HEK293 (cell line): Measurements from ENCODE around the gene ASCC1.

Experiments
- GLIS2 ChIP-seq: fragments of 450-650 bp; formaldehyde crosslinking; IDR thresholded peaks from 2 replicates; pipeline ENCODE4 v1.5.1; 2016; ENCODE audit warnings: missing biosample characterization, missing genetic modification characterization
- HIC1 ChIP-seq: fragments of 450-650 bp; formaldehyde crosslinking; IDR thresholded peaks from 2 replicates; pipeline ENCODE4 v1.5.1; 2016; ENCODE audit warnings: missing biosample characterization, missing genetic modification characterization
- KLF10 ChIP-seq: fragments of 450-650 bp; IDR thresholded peaks from 2 replicates; pipeline ENCODE4 v1.5.1; 2018; ENCODE audit warnings: missing biosample characterization, mild to moderate bottlenecking, missing genetic modification characterization
- KLF16 ChIP-seq: fragments of 450-650 bp; formaldehyde crosslinking; IDR thresholded peaks from 2 replicates; pipeline ENCODE4 v1.5.1; 2017; ENCODE audit warnings: missing biosample characterization, missing genetic modification characterization
- PRDM1 ChIP-seq: fragments of 450-650 bp; formaldehyde crosslinking; IDR thresholded peaks from 2 replicates; pipeline ENCODE4; 2016; ENCODE audit warnings: missing biosample characterization, missing genetic modification characterization
- SP3 ChIP-seq: fragments of 450-650 bp; formaldehyde crosslinking; IDR thresholded peaks from 2 replicates; pipeline ENCODE4 v1.5.1; 2016; ENCODE audit warnings: missing biosample characterization, missing genetic modification characterization
- TSHZ1 ChIP-seq: fragments of 450-650 bp; formaldehyde crosslinking; IDR thresholded peaks from 2 replicates; pipeline ENCODE4 v1.5.1; 2016; ENCODE audit warnings: missing biosample characterization, missing genetic modification characterization, borderline replicate concordance
- WT1 ChIP-seq: fragments of 450-650 bp; formaldehyde crosslinking; IDR thresholded peaks from 2 replicates; pipeline ENCODE4 v1.5.1; 2016; ENCODE audit warnings: missing biosample characterization, missing genetic modification characterization
- ZFP37 ChIP-seq: fragments of 450-650 bp; formaldehyde crosslinking; IDR thresholded peaks from 2 replicates; pipeline ENCODE4 v1.5.1; 2016; ENCODE audit warnings: missing biosample characterization, missing genetic modification characterization
- ZNF335 ChIP-seq: fragments of 450-650 bp; formaldehyde crosslinking; conservative IDR thresholded peaks from 2 replicates; pipeline ENCODE4 v1.5.1; 2016; ENCODE audit warnings: missing biosample characterization, missing genetic modification characterization
- ZNF521 ChIP-seq: fragments of 450-650 bp; formaldehyde crosslinking; IDR thresholded peaks from 2 replicates; pipeline ENCODE4 v1.5.1; 2017; ENCODE audit warnings: missing biosample characterization, mild to moderate bottlenecking, missing genetic modification characterization
- ZNF529 ChIP-seq: fragments of 450-650 bp; formaldehyde crosslinking; IDR thresholded peaks from 2 replicates; pipeline ENCODE4 v1.5.1; 2017; ENCODE audit warnings: missing genetic modification characterization, missing biosample characterization; ENCODE audit not compliant: insufficient replicate concordance
- ZNF544 ChIP-seq: fragments of 450-650 bp; formaldehyde crosslinking; IDR thresholded peaks from 2 replicates; pipeline ENCODE4 v1.5.0; 2017; ENCODE audit warnings: missing biosample characterization, missing genetic modification characterization
- ZNF585B ChIP-seq: fragments of 450-650 bp; formaldehyde crosslinking; IDR thresholded peaks from 2 replicates; pipeline ENCODE4 v1.5.1; 2016; ENCODE audit warnings: missing biosample characterization, missing genetic modification characterization
- ZNF596 ChIP-seq: fragments of 450-650 bp; IDR thresholded peaks from 2 replicates; pipeline ENCODE4 v1.5.0; 2018; ENCODE audit warnings: missing biosample characterization, mild to moderate bottlenecking, missing genetic modification characterization, moderate library complexity
- ZNF610 ChIP-seq: fragments of 450-650 bp; formaldehyde crosslinking; IDR thresholded peaks from 2 replicates; pipeline ENCODE4 v1.5.1; 2016; ENCODE audit warnings: missing biosample characterization, missing genetic modification characterization, borderline replicate concordance
- ZNF623 ChIP-seq: fragments of 450-650 bp; formaldehyde crosslinking; IDR thresholded peaks from 2 replicates; pipeline ENCODE4 v1.5.1; 2016; ENCODE audit warnings: missing biosample characterization, missing genetic modification characterization
- ZNF629 ChIP-seq: fragments of 450-650 bp; formaldehyde crosslinking; IDR thresholded peaks from 2 replicates; pipeline ENCODE4 v1.5.1; 2017; ENCODE audit warnings: missing biosample characterization, missing genetic modification characterization
- ZNF658 ChIP-seq: fragments of 450-650 bp; formaldehyde crosslinking; IDR thresholded peaks from 2 replicates; pipeline ENCODE4; 2016; ENCODE audit warnings: missing biosample characterization, missing genetic modification characterization
- ZNF701 ChIP-seq: fragments of 450-650 bp; formaldehyde crosslinking; IDR thresholded peaks from 2 replicates; pipeline ENCODE4 v1.5.1; 2016; ENCODE audit warnings: missing biosample characterization, missing genetic modification characterization
- ZNF843 ChIP-seq: fragments of 450-650 bp; formaldehyde crosslinking; IDR thresholded peaks from 2 replicates; pipeline ENCODE4 v1.5.1; 2016; ENCODE audit warnings: missing biosample characterization, missing genetic modification characterization
- ZSCAN30 ChIP-seq: fragments of 450-650 bp; IDR thresholded peaks from 2 replicates; pipeline ENCODE4 v1.5.1; 2018; ENCODE audit warnings: missing biosample characterization, mild to moderate bottlenecking, missing genetic modification characterization, moderate library complexity
- TF ChIP-seq, protein P1 (sequence below): fragments of 450-650 bp; formaldehyde crosslinking; IDR thresholded peaks from 2 replicates; pipeline ENCODE4 v1.5.1; 2016; ENCODE audit warnings: missing biosample characterization, missing genetic modification characterization
- TF ChIP-seq, protein P2 (sequence below): fragments of 450-650 bp; formaldehyde crosslinking; IDR thresholded peaks from 2 replicates; pipeline ENCODE4 v1.5.1; 2016; ENCODE audit warnings: missing biosample characterization, missing genetic modification characterization
- TF ChIP-seq, protein P3 (sequence below): fragments of 450-650 bp; formaldehyde crosslinking; IDR thresholded peaks from 2 replicates; pipeline ENCODE4 v1.5.1; 2016; ENCODE audit warnings: missing biosample characterization, missing genetic modification characterization
- TF ChIP-seq, protein P4 (sequence below): fragments of 450-650 bp; formaldehyde crosslinking; IDR thresholded peaks from 2 replicates; pipeline ENCODE4 v1.5.1; 2016; ENCODE audit warnings: missing biosample characterization, missing genetic modification characterization

The ASCC1 gene

GRCh38 chr10:72068901-72069446 is 147.1 kb downstream of the ASCC1 start (continued):
- TF ChIP-seq, protein P1, sequence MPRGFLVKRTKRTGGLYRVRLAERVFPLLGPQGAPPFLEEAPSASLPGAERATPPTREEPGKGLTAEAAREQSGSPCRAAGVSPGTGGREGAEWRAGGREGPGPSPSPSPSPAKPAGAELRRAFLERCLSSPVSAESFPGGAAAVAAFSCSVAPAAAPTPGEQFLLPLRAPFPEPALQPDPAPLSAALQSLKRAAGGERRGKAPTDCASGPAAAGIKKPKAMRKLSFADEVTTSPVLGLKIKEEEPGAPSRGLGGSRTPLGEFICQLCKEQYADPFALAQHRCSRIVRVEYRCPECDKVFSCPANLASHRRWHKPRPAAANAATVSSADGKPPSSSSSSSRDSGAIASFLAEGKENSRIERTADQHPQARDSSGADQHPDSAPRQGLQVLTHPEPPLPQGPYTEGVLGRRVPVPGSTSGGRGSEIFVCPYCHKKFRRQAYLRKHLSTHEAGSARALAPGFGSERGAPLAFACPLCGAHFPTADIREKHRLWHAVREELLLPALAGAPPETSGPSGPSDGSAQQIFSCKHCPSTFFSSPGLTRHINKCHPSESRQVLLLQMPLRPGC (tag by site-specific recombination), result 0 out of 2 replicates have a peak, but pooled peaks have one; percentile 17
- TF ChIP-seq TSHZ1 (tag by site-specific recombination) (peak; percentile 76; the same call in 1 of the 2 replicates), ZNF596 (tag by site-specific recombination) (no peak), WT1 (peak; percentile 76), KLF10 (no peak), ZNF701 (tag by site-specific recombination) (no peak), ZNF629 (tag by site-specific recombination) (peak; percentile 48), ZNF521 (tag by site-specific recombination) (no peak), SP3 (no peak), KLF16 (tag by site-specific recombination) (no peak), HIC1 (tag by site-specific recombination) (peak; percentile 73), ZNF335 (tag by site-specific recombination) (peak; percentile 33; the same call in 1 of the 2 replicates), ZNF658 (no peak), ZNF585B (tag by site-specific recombination) (no peak), GLIS2 (tag by site-specific recombination) (peak; percentile 23; the same call in 1 of the 2 replicates), ZNF623 (tag by site-specific recombination) (0 out of 2 replicates have a peak, but pooled peaks have one; percentile 11), PRDM1 (tag by site-specific recombination) (peak; percentile 48; the same call in 1 of the 2 replicates), ZSCAN30 (tag by site-specific recombination) (no peak), ZFP37 (tag by site-specific recombination) (peak; percentile 28; the same call in 1 of the 2 replicates), ZNF529 (tag by site-specific recombination) (no peak), ZNF544 (no peak), ZNF610 (tag by site-specific recombination) (no peak), ZNF843 (tag by site-specific recombination) (no peak)
- TF ChIP-seq, protein P2, sequence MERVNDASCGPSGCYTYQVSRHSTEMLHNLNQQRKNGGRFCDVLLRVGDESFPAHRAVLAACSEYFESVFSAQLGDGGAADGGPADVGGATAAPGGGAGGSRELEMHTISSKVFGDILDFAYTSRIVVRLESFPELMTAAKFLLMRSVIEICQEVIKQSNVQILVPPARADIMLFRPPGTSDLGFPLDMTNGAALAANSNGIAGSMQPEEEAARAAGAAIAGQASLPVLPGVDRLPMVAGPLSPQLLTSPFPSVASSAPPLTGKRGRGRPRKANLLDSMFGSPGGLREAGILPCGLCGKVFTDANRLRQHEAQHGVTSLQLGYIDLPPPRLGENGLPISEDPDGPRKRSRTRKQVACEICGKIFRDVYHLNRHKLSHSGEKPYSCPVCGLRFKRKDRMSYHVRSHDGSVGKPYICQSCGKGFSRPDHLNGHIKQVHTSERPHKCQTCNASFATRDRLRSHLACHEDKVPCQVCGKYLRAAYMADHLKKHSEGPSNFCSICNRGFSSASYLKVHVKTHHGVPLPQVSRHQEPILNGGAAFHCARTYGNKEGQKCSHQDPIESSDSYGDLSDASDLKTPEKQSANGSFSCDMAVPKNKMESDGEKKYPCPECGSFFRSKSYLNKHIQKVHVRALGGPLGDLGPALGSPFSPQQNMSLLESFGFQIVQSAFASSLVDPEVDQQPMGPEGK, result peak; percentile 75
- TF ChIP-seq, protein P3, sequence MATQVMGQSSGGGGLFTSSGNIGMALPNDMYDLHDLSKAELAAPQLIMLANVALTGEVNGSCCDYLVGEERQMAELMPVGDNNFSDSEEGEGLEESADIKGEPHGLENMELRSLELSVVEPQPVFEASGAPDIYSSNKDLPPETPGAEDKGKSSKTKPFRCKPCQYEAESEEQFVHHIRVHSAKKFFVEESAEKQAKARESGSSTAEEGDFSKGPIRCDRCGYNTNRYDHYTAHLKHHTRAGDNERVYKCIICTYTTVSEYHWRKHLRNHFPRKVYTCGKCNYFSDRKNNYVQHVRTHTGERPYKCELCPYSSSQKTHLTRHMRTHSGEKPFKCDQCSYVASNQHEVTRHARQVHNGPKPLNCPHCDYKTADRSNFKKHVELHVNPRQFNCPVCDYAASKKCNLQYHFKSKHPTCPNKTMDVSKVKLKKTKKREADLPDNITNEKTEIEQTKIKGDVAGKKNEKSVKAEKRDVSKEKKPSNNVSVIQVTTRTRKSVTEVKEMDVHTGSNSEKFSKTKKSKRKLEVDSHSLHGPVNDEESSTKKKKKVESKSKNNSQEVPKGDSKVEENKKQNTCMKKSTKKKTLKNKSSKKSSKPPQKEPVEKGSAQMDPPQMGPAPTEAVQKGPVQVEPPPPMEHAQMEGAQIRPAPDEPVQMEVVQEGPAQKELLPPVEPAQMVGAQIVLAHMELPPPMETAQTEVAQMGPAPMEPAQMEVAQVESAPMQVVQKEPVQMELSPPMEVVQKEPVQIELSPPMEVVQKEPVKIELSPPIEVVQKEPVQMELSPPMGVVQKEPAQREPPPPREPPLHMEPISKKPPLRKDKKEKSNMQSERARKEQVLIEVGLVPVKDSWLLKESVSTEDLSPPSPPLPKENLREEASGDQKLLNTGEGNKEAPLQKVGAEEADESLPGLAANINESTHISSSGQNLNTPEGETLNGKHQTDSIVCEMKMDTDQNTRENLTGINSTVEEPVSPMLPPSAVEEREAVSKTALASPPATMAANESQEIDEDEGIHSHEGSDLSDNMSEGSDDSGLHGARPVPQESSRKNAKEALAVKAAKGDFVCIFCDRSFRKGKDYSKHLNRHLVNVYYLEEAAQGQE (tag by site-specific recombination), result no peak
- TF ChIP-seq, protein P4, sequence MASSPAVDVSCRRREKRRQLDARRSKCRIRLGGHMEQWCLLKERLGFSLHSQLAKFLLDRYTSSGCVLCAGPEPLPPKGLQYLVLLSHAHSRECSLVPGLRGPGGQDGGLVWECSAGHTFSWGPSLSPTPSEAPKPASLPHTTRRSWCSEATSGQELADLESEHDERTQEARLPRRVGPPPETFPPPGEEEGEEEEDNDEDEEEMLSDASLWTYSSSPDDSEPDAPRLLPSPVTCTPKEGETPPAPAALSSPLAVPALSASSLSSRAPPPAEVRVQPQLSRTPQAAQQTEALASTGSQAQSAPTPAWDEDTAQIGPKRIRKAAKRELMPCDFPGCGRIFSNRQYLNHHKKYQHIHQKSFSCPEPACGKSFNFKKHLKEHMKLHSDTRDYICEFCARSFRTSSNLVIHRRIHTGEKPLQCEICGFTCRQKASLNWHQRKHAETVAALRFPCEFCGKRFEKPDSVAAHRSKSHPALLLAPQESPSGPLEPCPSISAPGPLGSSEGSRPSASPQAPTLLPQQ (tag by site-specific recombination), result peak; percentile 71; the same call in 1 of the 2 replicates
